Mesendoderm (in vitro differentiated cells): ENCODE measurements around the gene ZFHX3.

ENCODE experiments used
- DNase-seq: peaks from one replicate; pipeline ENCODE4 v3.0.0; 2013
- H2AK5ac ChIP-seq: 2 replicates; pipeline ENCODE4 v1.6.1; 2013; ENCODE audit warnings: low read length, inconsistent platforms
- H2BK120ac ChIP-seq: 2 replicates; pipeline ENCODE4 v1.6.1; 2013; ENCODE audit warnings: low read depth, mild to moderate bottlenecking, low read length, moderate library complexity, mixed read lengths
- H2BK15ac ChIP-seq: replicated peaks from 2 replicates; pipeline ENCODE4 v1.6.1; 2013; ENCODE audit warnings: low read depth, mild to moderate bottlenecking, moderate library complexity
- H2BK5ac ChIP-seq: 2 replicates; pipeline ENCODE4 v1.6.1; 2013; ENCODE audit warnings: low read length, inconsistent platforms
- H3K18ac ChIP-seq: 2 replicates; pipeline ENCODE4 v1.6.1; 2013; ENCODE audit warnings: mild to moderate bottlenecking, low read length, mixed read lengths
- H3K23ac ChIP-seq: one replicate; pipeline ENCODE4 v1.6.1; 2013; ENCODE audit warnings: low read length
- H3K27ac ChIP-seq: 2 replicates; pipeline ENCODE4 v1.5.1; 2013; ENCODE audit warnings: low read depth, mild to moderate bottlenecking, inconsistent platforms, low read length, moderate library complexity
- H3K27me3 ChIP-seq: 2 replicates; pipeline ENCODE4 v1.6.1; 2013; ENCODE audit warnings: low read length, control low read depth, mild to moderate bottlenecking, inconsistent platforms; ENCODE audit not compliant: insufficient read depth, poor library complexity
- H3K36me3 ChIP-seq: 2 replicates; pipeline ENCODE4 v1.6.1; 2013; ENCODE audit warnings: low read length, inconsistent platforms; ENCODE audit not compliant: control insufficient read depth, insufficient read depth
- H3K4ac ChIP-seq: one replicate; pipeline ENCODE4 v1.6.1; 2013; ENCODE audit warnings: low read depth, mild to moderate bottlenecking, low read length, moderate library complexity
- H3K4me1 ChIP-seq: 2 replicates; pipeline ENCODE4 v1.6.1; 2013; ENCODE audit warnings: low read depth, low read length, inconsistent platforms; ENCODE audit not compliant: control insufficient read depth
- H3K4me2 ChIP-seq: 2 replicates; pipeline ENCODE4 v1.6.1; 2013; ENCODE audit warnings: low read length
- H3K4me3 ChIP-seq: 2 replicates; pipeline ENCODE4 v1.5.1; 2013; ENCODE audit warnings: mild to moderate bottlenecking, low read length
- H3K56ac ChIP-seq: one replicate; pipeline ENCODE4 v1.6.1; 2013; ENCODE audit warnings: low read length
- H3K79me1 ChIP-seq: 2 replicates; pipeline ENCODE4 v1.6.1; 2013; ENCODE audit warnings: low read length, inconsistent platforms
- H3K79me2 ChIP-seq: 2 replicates; pipeline ENCODE4 v1.6.1; 2013; ENCODE audit warnings: mild to moderate bottlenecking, low read length; ENCODE audit not compliant: control insufficient read depth, insufficient read depth
- H3K9ac ChIP-seq: 2 replicates; pipeline ENCODE4 v1.6.1; 2013; ENCODE audit warnings: low read length, inconsistent platforms
- H4K5ac ChIP-seq: one replicate; pipeline ENCODE4 v1.6.1; 2013; ENCODE audit warnings: low read length
- H4K8ac ChIP-seq: one replicate; pipeline ENCODE4 v1.6.1; 2013; ENCODE audit warnings: low read depth, mild to moderate bottlenecking, control low read depth, low read length, moderate library complexity
- WGBS: extraction: QIAGEN DNeasy Blood & Tissue Kit; methylation state at CpG from one replicate; pipeline ENCODE4 v1.1.7; 2013; ENCODE audit warnings: low lambda C conversion rate, missing lambda C conversion rate; ENCODE audit not compliant: insufficient coverage; ENCODE audit errors: extremely low coverage; 5-methylcytosine and 5-hydroxymethylcytosine counted together

Gene ZFHX3

GRCh38 chr16:72946063-72946462 lies 101.9 kb downstream of the ZFHX3 start:
- H3K4ac ChIP-seq, result no peak overlapping the region
- H3K4me1 ChIP-seq, result no peaks in the 10 kb centered on the region
- H4K5ac ChIP-seq, result no peak overlapping the region
- H2BK15ac ChIP-seq, result no peak overlapping the region
- no peaks in the 10 kb centered on the region for H3K79me1 ChIP-seq
- no peak overlapping the region for H2AK5ac ChIP-seq
- DNase-seq, result no peak
- no peak overlapping the region for H4K8ac ChIP-seq
- no peak overlapping the region for H3K56ac ChIP-seq
- no peak overlapping the region for H3K4me3 ChIP-seq
- H2BK5ac ChIP-seq, result no peak overlapping the region
- H3K27ac ChIP-seq, result no peak overlapping the region
- H2BK120ac ChIP-seq, result no peak overlapping the region
- no peak overlapping the region for H3K23ac ChIP-seq
- no peak overlapping the region for H3K4me2 ChIP-seq
- no CpG with 5 or more reads among the region's 3 CpGs for WGBS
- no peak overlapping the region for H3K9ac ChIP-seq
- no peak overlapping the region for H3K18ac ChIP-seq
- no peaks in the 10 kb centered on the region for H3K27me3 ChIP-seq
- no peaks in the 10 kb centered on the region for H3K36me3 ChIP-seq
- H3K79me2 ChIP-seq, result no peaks in the 10 kb centered on the region

GRCh38 chr16:72945611-72946010 lies 102.3 kb downstream of the ZFHX3 start:
- no peaks in the 10 kb centered on the region for H3K36me3 ChIP-seq
- no peak overlapping the region for H3K23ac ChIP-seq
- WGBS, result no CpG with 5 or more reads among the region's 8 CpGs

GRCh38 chr16:72944757-72945485 lies 103.0 kb downstream of the ZFHX3 start:
- Histone ChIP-seq H3K4me1 (no peaks in the 10 kb centered on the region), H2BK15ac (no peak overlapping the region), H2BK5ac (no peak overlapping the region), H3K18ac (no peak overlapping the region), H2AK5ac (no peak overlapping the region), H3K27ac (no peak overlapping the region), H4K5ac (no peak overlapping the region), H3K4me3 (no peak overlapping the region), H3K23ac (no peak overlapping the region), H2BK120ac (no peak overlapping the region), H3K79me2 (no peaks in the 10 kb centered on the region), H3K9ac (no peak overlapping the region), H3K4ac (no peak overlapping the region), H3K79me1 (no peaks in the 10 kb centered on the region), H4K8ac (no peak overlapping the region), H3K36me3 (no peaks in the 10 kb centered on the region), H3K56ac (no peak overlapping the region), H3K4me2 (no peak overlapping the region), H3K27me3 (no peaks in the 10 kb centered on the region)
- WGBS, result no CpG with 5 or more reads among the region's 7 CpGs
- DNase-seq, result no peak

More at GRCh38 chr16:72945611-72946010, 102.3 kb downstream of the ZFHX3 start:
- H3K4me3 ChIP-seq, result no peak overlapping the region
- H4K8ac ChIP-seq, result no peak overlapping the region
- H3K4me1 ChIP-seq, result no peaks in the 10 kb centered on the region
- H3K27me3 ChIP-seq, result no peaks in the 10 kb centered on the region
- no peak overlapping the region for H3K18ac ChIP-seq
- no peak overlapping the region for H3K4me2 ChIP-seq
- H2BK15ac ChIP-seq, result no peak overlapping the region
- no peak overlapping the region for H4K5ac ChIP-seq
- no peaks in the 10 kb centered on the region for H3K79me1 ChIP-seq
- H3K56ac ChIP-seq, result no peak overlapping the region
- no peak overlapping the region for H2BK120ac ChIP-seq
- H2AK5ac ChIP-seq, result no peak overlapping the region
- H3K4ac ChIP-seq, result no peak overlapping the region
- DNase-seq, result no peak
- H3K27ac ChIP-seq, result no peak overlapping the region
- H3K79me2 ChIP-seq, result no peaks in the 10 kb centered on the region
- H2BK5ac ChIP-seq, result no peak overlapping the region
- H3K9ac ChIP-seq, result no peak overlapping the region

GRCh38 chr16:72942021-72942420 lies 105.9 kb downstream of the ZFHX3 start:
- no peak overlapping the region for H3K23ac ChIP-seq
- H2BK5ac ChIP-seq, result no peak overlapping the region
- no peak overlapping the region for H3K4me2 ChIP-seq
- H2BK120ac ChIP-seq, result no peak overlapping the region
- no peaks in the 10 kb centered on the region for H3K4me1 ChIP-seq
- no peak overlapping the region for H2BK15ac ChIP-seq
- H3K9ac ChIP-seq, result no peak overlapping the region
- H3K27me3 ChIP-seq, result no peaks in the 10 kb centered on the region
- no peak for DNase-seq
- no peak overlapping the region for H3K4ac ChIP-seq
- H3K18ac ChIP-seq, result no peak overlapping the region
- H3K79me1 ChIP-seq, result no peaks in the 10 kb centered on the region
- WGBS, result no CpG with 5 or more reads among the region's 7 CpGs
- H3K79me2 ChIP-seq, result no peaks in the 10 kb centered on the region
- no peak overlapping the region for H3K56ac ChIP-seq
- H3K27ac ChIP-seq, result no peak overlapping the region
- H3K4me3 ChIP-seq, result no peak overlapping the region
- no peak overlapping the region for H4K5ac ChIP-seq
- no peak overlapping the region for H2AK5ac ChIP-seq
- no peak overlapping the region for H4K8ac ChIP-seq
- no peaks in the 10 kb centered on the region for H3K36me3 ChIP-seq

GRCh38 chr16:72940886-72941285 lies 107.0 kb downstream of the ZFHX3 start:
- no peak overlapping the region for H4K8ac ChIP-seq
- WGBS, result no CpG with 5 or more reads among the region's 5 CpGs
- no peak overlapping the region for H2BK120ac ChIP-seq
- no peak overlapping the region for H2BK15ac ChIP-seq
- H3K27ac ChIP-seq, result no peak overlapping the region
- no peak overlapping the region for H3K9ac ChIP-seq
- no peak overlapping the region for H4K5ac ChIP-seq
- H3K79me2 ChIP-seq, result no peaks in the 10 kb centered on the region
- no peaks in the 10 kb centered on the region for H3K79me1 ChIP-seq
- no peak overlapping the region for H3K23ac ChIP-seq
- H2BK5ac ChIP-seq, result no peak overlapping the region
- no peaks in the 10 kb centered on the region for H3K27me3 ChIP-seq
- no peaks in the 10 kb centered on the region for H3K36me3 ChIP-seq
- H3K4me3 ChIP-seq, result no peak overlapping the region
- no peak overlapping the region for H3K4me2 ChIP-seq
- DNase-seq, result no peak
- no peak overlapping the region for H3K56ac ChIP-seq
- H3K4ac ChIP-seq, result no peak overlapping the region
- H2AK5ac ChIP-seq, result no peak overlapping the region
- no peak overlapping the region for H3K18ac ChIP-seq
- no peaks in the 10 kb centered on the region for H3K4me1 ChIP-seq

- H3K4me2 ChIP-seq, result no peak overlapping the region
- no peak overlapping the region for H2BK5ac ChIP-seq
- no peak overlapping the region for H4K8ac ChIP-seq
- H2BK15ac ChIP-seq, result no peak overlapping the region
- no peaks in the 10 kb centered on the region for H3K27me3 ChIP-seq
- no peak overlapping the region for H3K9ac ChIP-seq
- no peak overlapping the region for H3K23ac ChIP-seq
- no peak overlapping the region for H2BK120ac ChIP-seq
- no peak overlapping the region for H3K27ac ChIP-seq
- WGBS, result no CpG with 5 or more reads among the region's 10 CpGs
- H3K79me1 ChIP-seq, result no peaks in the 10 kb centered on the region
- no peak overlapping the region for H2AK5ac ChIP-seq
- H3K36me3 ChIP-seq, result no peaks in the 10 kb centered on the region
- H3K79me2 ChIP-seq, result no peaks in the 10 kb centered on the region
- no peak overlapping the region for H3K56ac ChIP-seq
- H4K5ac ChIP-seq, result no peak overlapping the region
- H3K4me1 ChIP-seq, result no peaks in the 10 kb centered on the region
- H3K18ac ChIP-seq, result no peak overlapping the region
- peak; percentile 31 for DNase-seq
- no peak overlapping the region for H3K4ac ChIP-seq
- H3K4me3 ChIP-seq, result no peak overlapping the region
Observed at GRCh38 chr16:72939247-72939646, 108.7 kb downstream of the ZFHX3 start.
